GM18508 (cell line): ENCODE results near the gene SDHA.
"Not testable (repeated sequence)": the region's sequence is repeated elsewhere in the genome, so short reads cannot be mapped to it uniquely, and the experiment has no call there.

Source experiments
- ATAC-seq: cut with Tn5 transposase; IDR thresholded peaks from one replicate; pipeline ENCODE4 v1.9.1; 2021; ENCODE audit warnings: moderate number of reproducible peaks; ENCODE audit not compliant: insufficient read depth, unreplicated experiment

Gene SDHA

GRCh38 chr5:218457-219291, 554 bp downstream of the SDHA start:
- ATAC-seq = no peak

DNA sequence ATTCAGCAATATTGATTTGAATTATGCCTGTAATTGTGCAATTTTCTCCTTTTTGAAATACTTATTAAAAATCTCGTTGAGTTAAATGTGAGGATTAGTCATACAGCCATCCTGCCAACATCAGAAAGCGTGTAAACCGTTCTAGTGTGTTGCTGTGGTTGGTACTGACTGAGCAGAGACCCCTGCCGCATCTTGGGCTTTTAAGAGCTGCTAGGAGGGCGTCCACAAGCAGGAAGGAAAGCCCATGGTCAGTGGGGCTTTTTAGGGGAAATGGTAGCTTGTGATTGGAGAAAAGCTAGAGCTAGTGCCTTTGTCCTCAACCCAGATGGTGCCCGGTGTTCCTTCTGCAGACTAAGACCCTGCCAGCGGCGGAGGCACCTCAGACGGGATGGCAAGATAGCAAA, 1.3 kb downstream of the SDHA start:
- ATAC-seq = no peak

- no peak for ATAC-seq
Measured at GRCh38 chr5:219991-220390, 1.9 kb downstream of the SDHA start.

- not testable (repeated sequence) for ATAC-seq
Measured at GRCh38 chr5:222951-223715, 5.0 kb downstream of the SDHA start.

DNA sequence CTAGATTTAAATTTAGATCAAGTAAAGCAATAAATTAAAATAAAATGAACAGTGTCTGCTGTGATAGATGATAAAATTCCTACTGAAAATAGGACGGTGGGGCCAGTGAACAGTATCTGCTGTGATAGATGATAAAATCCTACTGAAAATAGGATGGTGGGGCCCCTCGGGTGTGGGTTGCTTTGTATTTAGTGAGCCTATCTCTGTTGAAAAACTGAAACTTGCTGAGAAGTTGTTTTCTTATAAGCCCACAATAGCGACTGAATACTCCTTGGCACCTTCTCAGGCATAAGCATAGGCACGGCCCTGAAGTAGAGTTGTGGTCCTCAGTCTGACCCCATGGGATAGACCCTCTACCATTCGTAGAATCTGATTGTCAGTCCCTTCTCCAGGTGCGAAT, 5.7 kb downstream of the SDHA start:
- ATAC-seq = no peak

DNA sequence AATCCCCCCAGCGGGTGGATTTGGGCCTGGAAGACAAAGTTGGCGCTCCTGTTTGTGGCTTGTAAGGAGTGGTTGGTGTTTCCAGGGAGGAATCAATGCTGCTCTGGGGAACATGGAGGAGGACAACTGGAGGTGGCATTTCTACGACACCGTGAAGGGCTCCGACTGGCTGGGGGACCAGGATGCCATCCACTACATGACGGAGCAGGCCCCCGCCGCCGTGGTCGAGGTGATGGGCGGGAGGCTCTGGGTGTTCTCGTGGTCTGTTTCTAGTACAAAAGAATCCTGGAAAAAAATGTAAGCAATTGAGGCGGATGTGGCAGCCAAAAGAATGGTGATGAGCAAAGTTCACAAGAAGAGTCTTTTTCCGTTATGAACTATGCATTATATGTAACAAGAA, 7.2 kb downstream of the SDHA start:
- no peak for ATAC-seq

GRCh38 chr5:227375-227774, 9.3 kb downstream of the SDHA start:
- not testable (repeated sequence) for ATAC-seq

DNA sequence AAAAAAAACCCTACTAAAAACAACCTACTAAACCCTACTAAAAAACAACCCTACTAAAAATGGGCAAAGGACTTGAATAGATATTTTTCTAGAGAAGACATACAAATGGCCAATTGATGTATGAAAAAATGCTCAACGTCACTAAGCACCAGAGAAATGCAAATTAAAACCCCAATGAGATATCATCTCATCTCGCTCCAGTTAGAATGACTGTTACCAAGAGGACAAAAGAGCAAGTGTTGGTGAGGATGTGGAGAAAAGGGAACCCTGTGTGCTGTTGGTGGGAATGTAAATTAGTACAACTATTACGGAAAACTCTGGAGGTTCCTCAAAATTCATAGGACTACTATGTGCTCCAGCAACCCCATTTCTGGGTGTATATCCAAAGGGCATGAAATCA, 10.8 kb downstream of the SDHA start:
- no peak for ATAC-seq

DNA sequence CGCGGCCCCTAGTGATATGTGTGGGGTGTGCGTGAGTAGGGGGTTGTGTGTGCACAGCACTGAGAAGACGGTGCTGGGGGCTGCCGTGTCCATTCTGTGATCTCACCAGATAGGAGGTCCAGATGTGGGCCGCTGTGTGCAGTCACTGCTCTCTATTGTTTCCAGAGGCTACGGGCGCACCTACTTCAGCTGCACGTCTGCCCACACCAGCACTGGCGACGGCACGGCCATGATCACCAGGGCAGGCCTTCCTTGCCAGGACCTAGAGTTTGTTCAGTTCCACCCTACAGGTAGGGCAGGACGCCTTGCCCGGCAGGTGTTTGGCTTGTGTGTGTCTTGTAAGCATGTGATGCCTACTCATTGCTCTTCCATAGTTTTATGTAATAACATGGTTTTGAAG, 12.6 kb downstream of the SDHA start:
- ATAC-seq = no peak

DNA sequence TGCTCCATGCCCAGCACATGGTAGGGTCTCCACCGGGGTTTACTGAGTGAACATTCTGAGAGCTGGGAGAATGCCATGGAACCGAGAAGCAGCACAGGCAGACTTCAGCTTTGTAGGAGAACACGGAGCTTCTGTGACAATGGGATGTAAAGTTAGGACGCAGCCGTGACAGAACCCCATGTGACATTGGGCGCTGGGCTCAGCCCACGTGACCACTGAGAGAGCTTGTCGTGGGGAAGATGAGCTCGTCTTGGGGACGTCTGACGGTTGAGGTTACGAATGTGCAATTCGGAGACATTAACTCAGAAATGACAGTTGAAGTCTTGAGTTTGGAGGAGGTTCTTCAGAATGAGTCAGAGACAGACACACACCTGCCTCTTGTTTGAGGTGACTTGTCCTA, 13.5 kb downstream of the SDHA start:
- ATAC-seq = no peak

DNA sequence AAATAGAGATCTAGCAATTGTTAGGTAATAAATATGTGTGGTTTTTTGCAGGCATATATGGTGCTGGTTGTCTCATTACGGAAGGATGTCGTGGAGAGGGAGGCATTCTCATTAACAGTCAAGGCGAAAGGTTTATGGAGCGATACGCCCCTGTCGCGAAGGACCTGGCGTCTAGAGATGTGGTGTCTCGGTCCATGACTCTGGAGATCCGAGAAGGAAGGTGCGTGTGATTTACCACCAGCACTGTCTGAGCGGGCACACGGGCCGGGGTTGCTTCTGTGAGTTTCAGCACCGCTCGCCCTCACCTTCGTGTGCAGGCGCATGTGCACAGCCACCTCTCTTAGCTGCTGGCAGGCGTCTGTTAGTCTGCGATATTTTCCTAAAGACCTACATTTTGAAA, 15.3 kb downstream of the SDHA start:
- not testable (repeated sequence) for ATAC-seq

DNA sequence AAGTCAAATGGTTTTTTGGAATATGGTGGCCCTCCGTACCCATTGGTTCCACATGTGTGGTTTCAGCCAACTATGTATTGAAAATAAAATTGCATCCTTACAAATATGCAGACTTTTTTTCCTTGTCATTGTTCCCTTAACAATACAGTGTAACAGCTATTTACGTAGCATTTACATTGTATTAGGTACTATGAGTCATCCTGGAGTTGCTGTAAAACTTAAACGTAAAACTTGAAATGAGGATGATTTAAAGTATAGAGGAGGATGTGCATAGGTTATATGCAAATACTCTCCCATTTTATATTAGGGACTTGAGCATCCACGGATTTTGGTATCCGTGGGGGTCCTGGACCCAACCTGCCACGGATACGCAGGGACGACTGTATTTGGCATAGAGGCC, 16.3 kb downstream of the SDHA start:
- ATAC-seq = no peak

GRCh38 chr5:235527-235926, 17.4 kb downstream of the SDHA start:
- ATAC-seq = not testable (repeated sequence)

- not testable (repeated sequence) for ATAC-seq
Measured at GRCh38 chr5:237931-238330, 19.8 kb downstream of the SDHA start.

DNA sequence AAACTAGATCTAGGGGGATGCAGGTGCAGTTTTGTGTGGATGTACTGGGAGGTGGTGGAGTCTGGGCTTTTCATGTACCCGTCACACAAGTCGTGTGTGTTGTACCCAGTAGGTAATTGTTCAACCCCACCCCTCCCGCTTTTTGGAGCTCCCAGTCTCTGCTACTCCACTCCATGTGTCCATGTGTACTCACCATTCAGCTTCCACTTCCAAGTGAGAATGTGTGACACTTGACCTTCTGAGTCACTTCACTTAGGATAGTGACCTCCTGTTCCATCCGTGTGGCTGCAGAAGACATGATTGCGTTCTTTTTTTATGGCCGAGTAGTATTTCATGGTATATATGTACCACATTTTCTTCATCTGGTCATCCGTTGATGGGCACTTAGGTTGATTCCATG, 22.4 kb downstream of the SDHA start:
- ATAC-seq = not testable (repeated sequence)

DNA sequence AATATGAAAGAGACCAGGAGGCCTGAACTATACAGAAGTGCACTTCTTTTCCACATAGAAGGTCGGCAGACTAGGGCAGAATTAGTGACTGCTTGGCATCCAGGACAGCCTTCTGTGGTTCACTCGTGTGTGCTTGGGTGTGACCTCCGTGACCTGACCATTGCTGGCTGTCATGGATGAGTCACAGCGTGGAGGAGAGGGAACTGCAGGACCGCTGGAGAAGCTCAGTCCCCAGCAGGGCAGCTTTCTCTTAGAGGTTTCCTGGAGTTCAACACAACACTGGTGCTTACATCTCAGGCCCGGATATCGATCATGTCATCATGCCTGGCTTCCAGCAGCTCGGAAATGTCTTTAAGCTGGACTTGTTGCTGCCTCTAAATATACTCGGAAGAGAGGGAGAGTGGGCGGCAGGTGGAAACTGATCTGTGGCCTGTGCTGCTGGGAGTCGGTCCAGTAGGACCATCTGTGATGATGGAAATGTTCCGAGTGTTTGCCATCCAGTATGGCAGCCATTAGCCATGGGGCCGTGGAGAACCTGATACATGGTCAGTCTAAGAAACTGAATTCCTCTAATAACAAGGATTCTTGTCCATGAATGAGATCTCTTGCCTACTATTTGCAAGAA, 23.0 kb downstream of the SDHA start:
- ATAC-seq = not testable (repeated sequence)

- not testable (repeated sequence) for ATAC-seq
Measured at GRCh38 chr5:243683-244367, 25.7 kb downstream of the SDHA start.

DNA sequence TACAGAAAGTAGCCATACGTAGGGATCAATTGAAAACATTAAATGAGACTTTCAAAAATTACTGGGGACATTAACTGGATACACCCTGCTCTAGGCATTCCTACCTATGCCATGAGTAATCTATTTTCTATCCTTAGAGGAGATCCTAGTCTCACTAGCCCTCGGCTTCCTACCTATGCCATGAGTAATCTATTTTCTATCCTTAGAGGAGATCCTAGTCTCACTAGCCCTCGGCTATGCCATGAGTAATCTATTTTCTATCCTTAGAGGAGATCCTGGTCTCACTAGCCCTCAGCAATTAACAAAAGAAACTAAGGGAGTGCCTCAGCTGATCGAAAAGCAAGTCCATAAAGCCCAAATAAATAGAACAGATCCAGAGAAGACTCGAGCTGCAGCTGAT, 27.6 kb downstream of the SDHA start:
- not testable (repeated sequence) for ATAC-seq

- not testable (repeated sequence) for ATAC-seq
Measured at GRCh38 chr5:250396-250795, 32.3 kb downstream of the SDHA start.

- not testable (repeated sequence) for ATAC-seq
Measured at GRCh38 chr5:251016-251415, 32.9 kb downstream of the SDHA start.

GRCh38 chr5:251538-251937, 33.4 kb downstream of the SDHA start:
- ATAC-seq = not testable (repeated sequence)
